ENCODE measurements around the gene GPR156. TPM values are rescaled to one million over a fixed set of nuclear protein-coding genes. Genes with fewer than 3 reads are reported as not detected.

The GPR156 gene
- total and polyA plus RNA-seq, 10 of the 15 experiments (the other 5 are each of a cell fraction or from before 2014, with no cell fraction given): 0.08 to 0.15 (median 0.11) TPM; not detected in 6

GRCh38 chr3:120139140-120139539 lies 145.9 kb downstream of the GPR156 start (continued):
- TF ChIP-seq CHD2 (IDR thresholded peaks at IDR 0.05; ENCODE audit: borderline replicate concordance, low read depth, low read length): no peak
- no peak for TF ChIP-seq GATAD2B (conservative IDR thresholded peaks at IDR 0.05; ENCODE audit: low read depth)
- TF ChIP-seq EZH2 (IDR thresholded peaks at IDR 0.05; ENCODE audit: borderline replicate concordance, control insufficient read depth, low read depth, low read length): no peak

DNA sequence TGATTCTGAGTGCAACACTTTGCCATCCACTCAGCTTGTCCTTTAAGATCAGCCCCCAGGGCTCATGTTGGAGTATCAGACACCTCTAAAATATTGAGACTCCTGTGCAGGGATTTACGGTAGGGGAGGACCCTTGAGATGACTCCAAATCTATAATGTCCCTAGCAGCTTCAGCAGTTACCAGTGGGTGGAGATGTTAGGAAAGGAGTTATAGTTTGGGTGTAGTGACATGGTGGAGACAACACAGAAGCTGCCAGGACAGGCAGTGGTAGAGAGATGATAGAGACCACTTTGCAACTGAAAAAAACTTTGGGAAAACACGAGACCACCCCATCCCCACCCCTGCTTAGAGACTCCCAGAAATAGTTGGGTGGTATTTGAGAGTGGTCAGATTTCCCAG lies 147.5 kb downstream of the GPR156 start:
- no peak overlapping the region for H2AFZ ChIP-seq (ENCODE audit: control insufficient read depth, low read depth, low read length)
- no peak for FAIRE-seq
- no peaks in the 10 kb centered on the region; the same call in 2 of the 3 replicates for H3K9me3 ChIP-seq (replicated peaks; ENCODE audit: control insufficient read depth, insufficient read depth, low read length)
- no peaks in the 10 kb centered on the region for H3K4me1 ChIP-seq (ENCODE audit: control insufficient read depth, insufficient read depth, low read length)
- intact Hi-C loops (cut with micrococcal nuclease; ENCODE audit: unreplicated experiment): no loop called here
- no peak for ATAC-seq
- no peak overlapping the region for H3K4me2 ChIP-seq (ENCODE audit: control insufficient read depth, insufficient read depth)
- in situ Hi-C loops (cut with MboI): no loop called here
- no peaks in the 10 kb centered on the region for H3K79me2 ChIP-seq (ENCODE audit: control insufficient read depth, insufficient read depth, low read length)
- POLR2A ChIA-PET: no interaction called here
- DNase-seq (ENCODE audit: low read depth, low spot score): no peak
- no peak for TF ChIP-seq IKZF1 (conservative IDR thresholded peaks at IDR 0.05)
- no peak for TF ChIP-seq BMI1 (IDR thresholded peaks at IDR 0.05; ENCODE audit: borderline replicate concordance)
- no peak for TF ChIP-seq ZBTB33 (IDR thresholded peaks at IDR 0.05)
- TF ChIP-seq, protein P1, sequence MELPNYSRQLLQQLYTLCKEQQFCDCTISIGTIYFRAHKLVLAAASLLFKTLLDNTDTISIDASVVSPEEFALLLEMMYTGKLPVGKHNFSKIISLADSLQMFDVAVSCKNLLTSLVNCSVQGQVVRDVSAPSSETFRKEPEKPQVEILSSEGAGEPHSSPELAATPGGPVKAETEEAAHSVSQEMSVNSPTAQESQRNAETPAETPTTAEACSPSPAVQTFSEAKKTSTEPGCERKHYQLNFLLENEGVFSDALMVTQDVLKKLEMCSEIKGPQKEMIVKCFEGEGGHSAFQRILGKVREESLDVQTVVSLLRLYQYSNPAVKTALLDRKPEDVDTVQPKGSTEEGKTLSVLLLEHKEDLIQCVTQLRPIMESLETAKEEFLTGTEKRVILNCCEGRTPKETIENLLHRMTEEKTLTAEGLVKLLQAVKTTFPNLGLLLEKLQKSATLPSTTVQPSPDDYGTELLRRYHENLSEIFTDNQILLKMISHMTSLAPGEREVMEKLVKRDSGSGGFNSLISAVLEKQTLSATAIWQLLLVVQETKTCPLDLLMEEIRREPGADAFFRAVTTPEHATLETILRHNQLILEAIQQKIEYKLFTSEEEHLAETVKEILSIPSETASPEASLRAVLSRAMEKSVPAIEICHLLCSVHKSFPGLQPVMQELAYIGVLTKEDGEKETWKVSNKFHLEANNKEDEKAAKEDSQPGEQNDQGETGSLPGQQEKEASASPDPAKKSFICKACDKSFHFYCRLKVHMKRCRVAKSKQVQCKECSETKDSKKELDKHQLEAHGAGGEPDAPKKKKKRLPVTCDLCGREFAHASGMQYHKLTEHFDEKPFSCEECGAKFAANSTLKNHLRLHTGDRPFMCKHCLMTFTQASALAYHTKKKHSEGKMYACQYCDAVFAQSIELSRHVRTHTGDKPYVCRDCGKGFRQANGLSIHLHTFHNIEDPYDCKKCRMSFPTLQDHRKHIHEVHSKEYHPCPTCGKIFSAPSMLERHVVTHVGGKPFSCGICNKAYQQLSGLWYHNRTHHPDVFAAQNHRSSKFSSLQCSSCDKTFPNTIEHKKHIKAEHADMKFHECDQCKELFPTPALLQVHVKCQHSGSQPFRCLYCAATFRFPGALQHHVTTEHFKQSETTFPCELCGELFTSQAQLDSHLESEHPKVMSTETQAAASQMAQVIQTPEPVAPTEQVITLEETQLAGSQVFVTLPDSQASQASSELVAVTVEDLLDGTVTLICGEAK (IDR thresholded peaks at IDR 0.05; ENCODE audit: borderline replicate concordance): no peak
- TF ChIP-seq SUPT20H (IDR thresholded peaks at IDR 0.05; ENCODE audit: borderline replicate concordance, control insufficient read depth, low read depth, low read length): no peak
- no peak for TF ChIP-seq PKNOX1 (IDR thresholded peaks at IDR 0.05)
- no peak for TF ChIP-seq PAX8 (IDR thresholded peaks at IDR 0.05)
- no peak for TF ChIP-seq EED (IDR thresholded peaks at IDR 0.05; ENCODE audit: low read depth)
- TF ChIP-seq KDM1A (IDR thresholded peaks at IDR 0.05; ENCODE audit: borderline replicate concordance): no peak
- no peak for TF ChIP-seq FOS (IDR thresholded peaks at IDR 0.05; ENCODE audit: borderline replicate concordance, extremely low read depth, insufficient read length)
- no peak for TF ChIP-seq PML (IDR thresholded peaks at IDR 0.05; ENCODE audit: low read length)
- no peak for TF ChIP-seq CBX3 (IDR thresholded peaks at IDR 0.05; ENCODE audit: borderline replicate concordance, low read depth)
- TF ChIP-seq SUZ12 (IDR thresholded peaks at IDR 0.05; ENCODE audit: unreplicated experiment): no peak
- no peak for TF ChIP-seq MTA2 (IDR thresholded peaks at IDR 0.05; ENCODE audit: low read depth)
- TF ChIP-seq MYB (IDR thresholded peaks at IDR 0.05; ENCODE audit: borderline replicate concordance, low read depth, low read length): no peak
- H3K27ac ChIP-seq (ENCODE audit: control insufficient read depth, insufficient read depth): no peak overlapping the region
- H3K4me3 ChIP-seq: no peak overlapping the region
- CTCF ChIA-PET: interaction anchor here (0.6 kb wide), 1 partner anchor 9 kb away, joined by 3 read pairs; no protein-coding TSS in a partner anchor
- WGBS (ENCODE audit: insufficient coverage, insufficient replicate concordance, low lambda C conversion rate, missing lambda C conversion rate): 50% methylated on average over 2 of the region's 2 CpGs
- no peaks in the 10 kb centered on the region; the same call in 1 of the 2 replicates for H4K20me1 ChIP-seq (ENCODE audit: control insufficient read depth, insufficient read depth)
- SMC1A ChIA-PET (ENCODE audit: uncharacterized antibody, unreplicated experiment): no interaction called here
- no peaks in the 10 kb centered on the region for H3K36me3 ChIP-seq (ENCODE audit: control insufficient read depth in 2 of 2, insufficient read depth in 2 of 2, low read length in 1 of 2)
- BruUV-seq (replicated peaks): no TSS peak
- no peaks in the 10 kb centered on the region for H3K27me3 ChIP-seq (replicated peaks in 1 of 2; ENCODE audit: control insufficient read depth in 2 of 2, insufficient read depth in 2 of 2, low read length in 1 of 2)
- RAD21 ChIA-PET (ENCODE audit: unreplicated experiment): no interaction called here
- H3K9ac ChIP-seq (ENCODE audit: control insufficient read depth, insufficient read depth, low read length): no peak overlapping the region

Data from GM12878 (cell line).